GM21529 (cell line): ENCODE data around the gene PCCA.
"Not testable (repeated sequence)": the region's sequence is repeated elsewhere in the genome, so short reads cannot be mapped to it uniquely, and the experiment has no call there.

Experiments used
- ATAC-seq: cut with Tn5 transposase; IDR thresholded peaks from one replicate; pipeline ENCODE4 v1.9.1; 2021; ENCODE audit not compliant: unreplicated experiment

The PCCA gene

GRCh38 chr13:100350601-100351000 is 261.7 kb downstream of the PCCA start:
- no peak for ATAC-seq

- no peak for ATAC-seq
Measured at GRCh38 chr13:100356426-100356825, 267.5 kb downstream of the PCCA start.

- no peak for ATAC-seq
Measured at GRCh38 chr13:100356889-100357288, 268.0 kb downstream of the PCCA start.

GRCh38 chr13:100357764-100358163 is 268.9 kb downstream of the PCCA start:
- no peak for ATAC-seq

GRCh38 chr13:100361504-100361903 is 272.6 kb downstream of the PCCA start:
- no peak for ATAC-seq

GRCh38 chr13:100362371-100362770 is 273.5 kb downstream of the PCCA start:
- no peak for ATAC-seq

- ATAC-seq = no peak
Measured at GRCh38 chr13:100362781-100363180, 273.9 kb downstream of the PCCA start.

- no peak for ATAC-seq
Measured at GRCh38 chr13:100363285-100363711, 274.4 kb downstream of the PCCA start.

GRCh38 chr13:100363874-100364273 is 275.0 kb downstream of the PCCA start:
- no peak for ATAC-seq

GRCh38 chr13:100364591-100364990 is 275.7 kb downstream of the PCCA start:
- ATAC-seq = no peak

- ATAC-seq = no peak
Measured at GRCh38 chr13:100365680-100366079, 276.8 kb downstream of the PCCA start.

GRCh38 chr13:100378533-100378932 is 289.6 kb downstream of the PCCA start:
- no peak for ATAC-seq

- ATAC-seq = no peak
Measured at GRCh38 chr13:100381595-100382224, 292.8 kb downstream of the PCCA start.

GRCh38 chr13:100382785-100383184 is 293.9 kb downstream of the PCCA start:
- ATAC-seq = no peak

- ATAC-seq = no peak
Measured at GRCh38 chr13:100387416-100387815, 298.5 kb downstream of the PCCA start.

- ATAC-seq = not testable (repeated sequence)
Measured at GRCh38 chr13:100388150-100388549, 299.3 kb downstream of the PCCA start.

GRCh38 chr13:100388923-100389322 is 300.0 kb downstream of the PCCA start:
- ATAC-seq = no peak

GRCh38 chr13:100389617-100390016 is 300.7 kb downstream of the PCCA start:
- ATAC-seq = no peak

GRCh38 chr13:100392709-100393630 is 304.1 kb downstream of the PCCA start:
- peak; percentile 48 for ATAC-seq

- ATAC-seq = peak; percentile 93
Measured at GRCh38 chr13:100394005-100394695, 305.3 kb downstream of the PCCA start.

GRCh38 chr13:100395698-100396373 is 306.9 kb downstream of the PCCA start:
- no peak for ATAC-seq
